SK-N-SH treated with all-trans-retinoic acid at 6 μM for 48 hours (cell line): ENCODE measurements around the gene CCDC144A.
"Not testable (repeated sequence)": the region's sequence is repeated elsewhere in the genome, so short reads cannot be mapped to it uniquely, and the experiment has no call there.

Experiments used
- OSR1 ChIP-seq: fragments of 250-450 bp; sonication (Bioruptor Pico); IDR thresholded peaks from 2 replicates; pipeline ENCODE4 v1.8.0; 2022; ENCODE audit warnings: moderate library complexity, mild to moderate bottlenecking, inconsistent platforms
- PATZ1 ChIP-seq: fragments of 250-450 bp; sonication (Bioruptor Pico); IDR thresholded peaks from 2 replicates; pipeline ENCODE4 v1.8.0; 2020; ENCODE audit warnings: mild to moderate bottlenecking, moderate library complexity, borderline replicate concordance
- ZFP30 ChIP-seq: fragments of 450-650 bp; formaldehyde crosslinking; IDR thresholded peaks from 2 replicates; pipeline ENCODE4 v1.5.0; 2022; ENCODE audit warnings: mild to moderate bottlenecking, moderate library complexity
- TF ChIP-seq, protein P1 (sequence below): fragments of 250-450 bp; sonication (Bioruptor Pico); IDR thresholded peaks from 2 replicates; pipeline ENCODE4 v1.5.1; 2020; ENCODE audit warnings: low read depth, mild to moderate bottlenecking, moderate library complexity

- not testable (repeated sequence) for TF ChIP-seq PATZ1; ZFP30; OSR1 (CRISPR knock-in tag)
- TF ChIP-seq, protein P1, sequence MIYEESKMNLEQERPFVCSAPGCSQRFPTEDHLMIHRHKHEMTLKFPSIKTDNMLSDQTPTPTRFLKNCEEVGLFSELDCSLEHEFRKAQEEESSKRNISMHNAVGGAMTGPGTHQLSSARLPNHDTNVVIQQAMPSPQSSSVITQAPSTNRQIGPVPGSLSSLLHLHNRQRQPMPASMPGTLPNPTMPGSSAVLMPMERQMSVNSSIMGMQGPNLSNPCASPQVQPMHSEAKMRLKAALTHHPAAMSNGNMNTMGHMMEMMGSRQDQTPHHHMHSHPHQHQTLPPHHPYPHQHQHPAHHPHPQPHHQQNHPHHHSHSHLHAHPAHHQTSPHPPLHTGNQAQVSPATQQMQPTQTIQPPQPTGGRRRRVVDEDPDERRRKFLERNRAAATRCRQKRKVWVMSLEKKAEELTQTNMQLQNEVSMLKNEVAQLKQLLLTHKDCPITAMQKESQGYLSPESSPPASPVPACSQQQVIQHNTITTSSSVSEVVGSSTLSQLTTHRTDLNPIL (CRISPR knock-in tag), result not testable (repeated sequence)
Observed at GRCh38 chr17:16697603-16698002, 7.6 kb downstream of the CCDC144A start.
